ENCODE data around the gene IQSEC1.

IQSEC1 gene

GRCh38 chr3:12852201-12852600 is 221.0 kb downstream of the IQSEC1 start:
- Histone ChIP-seq H3K9me3 (ENCODE audit: control insufficient read depth in 5 of 5, low read length in 5 of 5) (no peaks in the 10 kb centered on the region), H3K4me1 (ENCODE audit: control insufficient read depth in 5 of 5, insufficient read depth in 5 of 5, low read length in 5 of 5) (peaks cover 2 to 31% (median 24%) of the 10 kb centered on the region in 5 donors), H3K27me3 (ENCODE audit: control insufficient read depth in 5 of 5, insufficient read depth in 4 of 5, low read length in 5 of 5) (no peaks in the 10 kb centered on the region), H3K36me3 (ENCODE audit: control insufficient read depth in 5 of 5, insufficient read depth in 5 of 5, low read length in 5 of 5) (no peaks in the 10 kb centered on the region), H3K9ac (ENCODE audit: low read length in 5 of 5) (no peak overlapping the region), H3K4me3 (ENCODE audit: low read depth in 1 of 5, low read length in 5 of 5) (no peak overlapping the region), H3K27ac (ENCODE audit: low read depth, low read length) (no peak overlapping the region)
